GOT3 (cell line): ENCODE data around the gene CASD1.

Experiments used
- DNase-seq: peaks from one replicate; lab custom pipeline; 2025; ENCODE audit warnings: mixed read lengths; lab: John Stamatoyannopoulos, UW

The CASD1 gene

GRCh38 chr7:94580601-94581000 lies 71.0 kb downstream of the CASD1 start:
- DNase-seq = no peak

GRCh38 chr7:94584113-94584512 lies 74.5 kb downstream of the CASD1 start:
- no peak for DNase-seq

- DNase-seq = no peak
Observed at GRCh38 chr7:94588075-94588474, 78.5 kb downstream of the CASD1 start.

- no peak for DNase-seq
Observed at GRCh38 chr7:94590526-94591162, 81.0 kb downstream of the CASD1 start.

- no peak for DNase-seq
Observed at GRCh38 chr7:94591176-94591575, 81.6 kb downstream of the CASD1 start.

- DNase-seq = no peak
Observed at GRCh38 chr7:94594882-94595281, 85.3 kb downstream of the CASD1 start.

- DNase-seq = no peak
Observed at GRCh38 chr7:94595717-94596116, 86.1 kb downstream of the CASD1 start.

- no peak for DNase-seq
Observed at GRCh38 chr7:94600267-94600666, 90.7 kb downstream of the CASD1 start.

- DNase-seq = no peak
Observed at GRCh38 chr7:94602181-94602580, 92.6 kb downstream of the CASD1 start.

GRCh38 chr7:94605031-94605430 lies 95.4 kb downstream of the CASD1 start:
- no peak for DNase-seq
